Measurements from ENCODE around the gene PCGF3. TPM values are rescaled to one million over a fixed set of nuclear protein-coding genes. Genes with fewer than 3 reads are reported as not detected.
A peak's percentile ranks its signal among the peaks of the same experiment; 100 is the strongest.

PCGF3 gene
- total and polyA plus RNA-seq, 9 of the 15 experiments (the other 6 are each of a cell fraction or from before 2014, with no cell fraction given) = 2.6 to 46.1 (median 20.3) TPM

GRCh38 chr4:674172-675035 lies 31.2 kb upstream of the PCGF3 start, which contains the start of the genes ATP5ME and MYL5 (continued):
- TF ChIP-seq ZBTB40 (IDR thresholded peaks at IDR 0.05) (peak; percentile 91), ZBTB40 (CRISPR knock-in tag; IDR thresholded peaks at IDR 0.05) (no peak), FOSL1 (tag; conservative IDR thresholded peaks at IDR 0.05) (no peak; the same call in none of the 2 replicates), HDAC8 (tag; IDR thresholded peaks at IDR 0.05) (no peak), KLF1 (tag; IDR thresholded peaks at IDR 0.05) (no peak), CTBP1 (IDR thresholded peaks at IDR 0.05; ENCODE audit: borderline replicate concordance) (peak; percentile 93), AFF4 (CRISPR knock-in tag; IDR thresholded peaks at IDR 0.05) (peak; percentile 67; the same call in 1 of the 2 replicates), ZFP30 (CRISPR knock-in tag; IDR thresholded peaks at IDR 0.05; ENCODE audit: borderline replicate concordance) (no peak), MBD2 (IDR thresholded peaks at IDR 0.05; ENCODE audit: borderline replicate concordance, low read depth) (0 out of 2 replicates have a peak, but pooled peaks have one; percentile 48), CTCFL (IDR thresholded peaks at IDR 0.05; ENCODE audit: borderline replicate concordance, insufficient read depth, low read depth, low read length, poor library complexity, severe bottlenecking) (peak; percentile 84), ZNF232 (CRISPR knock-in tag; IDR thresholded peaks at IDR 0.05) (peak; percentile 69; the same call in 1 of the 2 replicates)

All from K562 (cell line).